SK-N-SH treated with all-trans-retinoic acid at 6 μM for 48 hours (cell line): ENCODE data around the gene IL2RG.

Source experiments
- ATAC-seq: fragments of 200-7000 bp; cut with Tn5 transposase; 3 replicates; pipeline ENCODE4 v1.9.1; 2020; ENCODE audit warnings: mild to moderate bottlenecking, moderate library complexity
- ARNTL ChIP-seq: fragments of 450-650 bp; formaldehyde crosslinking; IDR thresholded peaks from 2 replicates; pipeline ENCODE4 v1.5.0; 2020; ENCODE audit warnings: low read depth, mild to moderate bottlenecking, moderate library complexity, borderline replicate concordance
- BACH2 ChIP-seq: fragments of 250-450 bp; sonication (Bioruptor Pico); IDR thresholded peaks from 2 replicates; pipeline ENCODE4 v1.9.0; 2021; ENCODE audit warnings: mild to moderate bottlenecking, borderline replicate concordance
- CSDC2 ChIP-seq: fragments of 250-450 bp; sonication (Bioruptor Pico); IDR thresholded peaks from 2 replicates; pipeline ENCODE4 v1.5.0; 2020; ENCODE audit warnings: mild to moderate bottlenecking, moderate library complexity
- ESRRG ChIP-seq: fragments of 250-450 bp; sonication (Bioruptor Pico); IDR thresholded peaks from 2 replicates; pipeline ENCODE4 v1.6.1; 2021; ENCODE audit warnings: mild to moderate bottlenecking
- GLIS3 ChIP-seq: fragments of 250-450 bp; sonication (Bioruptor Pico); IDR thresholded peaks from 2 replicates; pipeline ENCODE4 v1.5.0; 2020; ENCODE audit warnings: mild to moderate bottlenecking, moderate library complexity
- ISL1 ChIP-seq: fragments of 250-450 bp; sonication (Bioruptor Pico); IDR thresholded peaks from 2 replicates; pipeline ENCODE4 v2.1.2; 2022; ENCODE audit warnings: mild to moderate bottlenecking, moderate library complexity
- OSR1 ChIP-seq: fragments of 250-450 bp; sonication (Bioruptor Pico); IDR thresholded peaks from 2 replicates; pipeline ENCODE4 v1.8.0; 2022; ENCODE audit warnings: moderate library complexity, mild to moderate bottlenecking, inconsistent platforms
- RARB ChIP-seq: fragments of 250-450 bp; sonication (Bioruptor Pico); IDR thresholded peaks from 2 replicates; pipeline ENCODE4 v1.8.0; 2021; ENCODE audit warnings: mild to moderate bottlenecking, moderate library complexity
- TOX ChIP-seq: fragments of 250-450 bp; sonication (Bioruptor Pico); IDR thresholded peaks from 2 replicates; pipeline ENCODE4 v1.8.0; 2021; ENCODE audit warnings: mild to moderate bottlenecking, moderate library complexity, borderline replicate concordance
- ZC3H10 ChIP-seq: fragments of 250-450 bp; sonication (Bioruptor Pico); IDR thresholded peaks from 2 replicates; pipeline ENCODE4 v1.5.1; 2021; ENCODE audit warnings: mild to moderate bottlenecking, moderate library complexity
- ZFP3 ChIP-seq: fragments of 250-450 bp; sonication (Bioruptor Pico); IDR thresholded peaks from 2 replicates; pipeline ENCODE4 v1.5.0; 2020; ENCODE audit warnings: mild to moderate bottlenecking, moderate library complexity
- ZFP30 ChIP-seq: fragments of 450-650 bp; formaldehyde crosslinking; IDR thresholded peaks from 2 replicates; pipeline ENCODE4 v1.5.0; 2022; ENCODE audit warnings: mild to moderate bottlenecking, moderate library complexity
- ZNF565 ChIP-seq: fragments of 450-650 bp; formaldehyde crosslinking; conservative IDR thresholded peaks from 2 replicates; pipeline ENCODE4 v1.5.0; 2020; ENCODE audit warnings: low read depth, mild to moderate bottlenecking, moderate library complexity
- ZNF70 ChIP-seq: fragments of 450-650 bp; formaldehyde crosslinking; IDR thresholded peaks from 2 replicates; pipeline ENCODE4 v1.5.0; 2020; ENCODE audit warnings: mild to moderate bottlenecking, moderate library complexity
- ZNF8 ChIP-seq: fragments of 450-650 bp; formaldehyde crosslinking; IDR thresholded peaks from 2 replicates; pipeline ENCODE4 v1.5.0; 2020; ENCODE audit warnings: mild to moderate bottlenecking, moderate library complexity
- TF ChIP-seq, protein P1 (sequence below): fragments of 250-450 bp; sonication (Bioruptor Pico); IDR thresholded peaks from 2 replicates; pipeline ENCODE4 v1.8.0; 2020; ENCODE audit warnings: mild to moderate bottlenecking, moderate library complexity, borderline replicate concordance
- TF ChIP-seq, protein P2 (sequence below): fragments of 250-450 bp; sonication (Bioruptor Pico); IDR thresholded peaks from 2 replicates; pipeline ENCODE4 v1.5.1; 2021; ENCODE audit warnings: mild to moderate bottlenecking, moderate library complexity
- TF ChIP-seq, protein P3 (sequence below): fragments of 250-450 bp; sonication (Bioruptor Pico); IDR thresholded peaks from 2 replicates; pipeline ENCODE4 v1.5.0; 2020; ENCODE audit warnings: mild to moderate bottlenecking, moderate library complexity
- TF ChIP-seq, protein P4 (sequence below): fragments of 250-450 bp; sonication (Bioruptor Pico); IDR thresholded peaks from 2 replicates; pipeline ENCODE4 v1.5.1; 2020; ENCODE audit warnings: low read depth, mild to moderate bottlenecking, moderate library complexity
- TF ChIP-seq, protein P5 (sequence below): fragments of 250-450 bp; sonication (Bioruptor Pico); IDR thresholded peaks from 2 replicates; pipeline ENCODE4 v1.8.0; 2021; ENCODE audit warnings: low read depth, mild to moderate bottlenecking, moderate library complexity, borderline replicate concordance

IL2RG gene

DNA sequence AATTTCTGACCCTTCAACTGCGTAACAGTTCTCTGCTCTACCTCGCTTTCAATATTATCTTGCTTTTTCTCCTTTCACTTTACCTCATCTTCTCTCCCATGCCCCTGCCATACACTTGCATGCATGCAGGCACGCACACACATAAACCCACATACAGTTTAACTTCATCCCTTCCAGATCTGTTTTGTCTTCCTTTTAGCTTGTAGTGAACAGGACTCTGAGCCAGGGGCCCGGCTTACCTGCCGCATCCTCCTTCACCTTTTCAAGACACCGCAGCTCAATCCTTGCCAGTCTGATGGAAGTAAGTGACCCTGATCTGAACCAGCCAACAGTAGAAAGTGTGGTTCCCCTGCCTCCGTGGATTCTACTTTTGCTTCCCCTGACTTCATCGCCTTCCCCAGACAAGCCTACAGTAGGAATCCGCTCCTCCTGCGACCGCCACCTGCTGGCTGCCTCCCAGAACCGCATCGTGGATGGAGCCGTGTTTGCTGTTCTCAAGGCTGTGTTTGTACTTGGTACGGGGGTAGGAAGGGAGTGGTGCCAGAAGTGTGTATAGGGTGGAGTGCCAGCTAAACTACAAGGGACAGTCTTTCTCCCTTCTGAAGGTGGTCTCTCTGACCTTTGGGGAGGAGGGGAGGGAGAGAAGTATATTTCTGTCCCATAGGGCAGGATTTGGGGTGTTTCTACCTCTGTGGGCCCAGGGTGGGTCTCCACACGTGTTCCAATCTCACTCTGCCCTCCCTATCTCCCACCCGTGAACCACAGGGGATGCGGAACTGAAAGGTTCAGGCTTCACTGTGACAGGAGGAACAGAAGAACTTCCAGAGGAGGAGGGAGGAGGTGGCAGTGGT lies 17.8 kb upstream of the IL2RG start:
- TF ChIP-seq ZFP3 (CRISPR knock-in tag) (no peak), ARNTL (CRISPR knock-in tag) (no peak), OSR1 (CRISPR knock-in tag) (no peak), BACH2 (CRISPR knock-in tag) (no peak), ZNF565 (no peak), RARB (no peak), TOX (no peak), ZFP30 (CRISPR knock-in tag) (no peak), ZNF70 (no peak), ESRRG (CRISPR knock-in tag) (no peak), CSDC2 (CRISPR knock-in tag) (no peak), ZNF8 (CRISPR knock-in tag) (no peak), GLIS3 (CRISPR knock-in tag) (no peak), ZC3H10 (CRISPR knock-in tag) (no peak), ISL1 (CRISPR knock-in tag) (no peak)
- TF ChIP-seq, protein P1, sequence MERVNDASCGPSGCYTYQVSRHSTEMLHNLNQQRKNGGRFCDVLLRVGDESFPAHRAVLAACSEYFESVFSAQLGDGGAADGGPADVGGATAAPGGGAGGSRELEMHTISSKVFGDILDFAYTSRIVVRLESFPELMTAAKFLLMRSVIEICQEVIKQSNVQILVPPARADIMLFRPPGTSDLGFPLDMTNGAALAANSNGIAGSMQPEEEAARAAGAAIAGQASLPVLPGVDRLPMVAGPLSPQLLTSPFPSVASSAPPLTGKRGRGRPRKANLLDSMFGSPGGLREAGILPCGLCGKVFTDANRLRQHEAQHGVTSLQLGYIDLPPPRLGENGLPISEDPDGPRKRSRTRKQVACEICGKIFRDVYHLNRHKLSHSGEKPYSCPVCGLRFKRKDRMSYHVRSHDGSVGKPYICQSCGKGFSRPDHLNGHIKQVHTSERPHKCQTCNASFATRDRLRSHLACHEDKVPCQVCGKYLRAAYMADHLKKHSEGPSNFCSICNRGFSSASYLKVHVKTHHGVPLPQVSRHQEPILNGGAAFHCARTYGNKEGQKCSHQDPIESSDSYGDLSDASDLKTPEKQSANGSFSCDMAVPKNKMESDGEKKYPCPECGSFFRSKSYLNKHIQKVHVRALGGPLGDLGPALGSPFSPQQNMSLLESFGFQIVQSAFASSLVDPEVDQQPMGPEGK, result no peak
- TF ChIP-seq, protein P2, sequence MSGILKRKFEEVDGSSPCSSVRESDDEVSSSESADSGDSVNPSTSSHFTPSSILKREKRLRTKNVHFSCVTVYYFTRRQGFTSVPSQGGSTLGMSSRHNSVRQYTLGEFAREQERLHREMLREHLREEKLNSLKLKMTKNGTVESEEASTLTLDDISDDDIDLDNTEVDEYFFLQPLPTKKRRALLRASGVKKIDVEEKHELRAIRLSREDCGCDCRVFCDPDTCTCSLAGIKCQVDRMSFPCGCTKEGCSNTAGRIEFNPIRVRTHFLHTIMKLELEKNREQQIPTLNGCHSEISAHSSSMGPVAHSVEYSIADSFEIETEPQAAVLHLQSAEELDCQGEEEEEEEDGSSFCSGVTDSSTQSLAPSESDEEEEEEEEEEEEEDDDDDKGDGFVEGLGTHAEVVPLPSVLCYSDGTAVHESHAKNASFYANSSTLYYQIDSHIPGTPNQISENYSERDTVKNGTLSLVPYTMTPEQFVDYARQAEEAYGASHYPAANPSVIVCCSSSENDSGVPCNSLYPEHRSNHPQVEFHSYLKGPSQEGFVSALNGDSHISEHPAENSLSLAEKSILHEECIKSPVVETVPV (CRISPR knock-in tag), result no peak
- TF ChIP-seq, protein P3, sequence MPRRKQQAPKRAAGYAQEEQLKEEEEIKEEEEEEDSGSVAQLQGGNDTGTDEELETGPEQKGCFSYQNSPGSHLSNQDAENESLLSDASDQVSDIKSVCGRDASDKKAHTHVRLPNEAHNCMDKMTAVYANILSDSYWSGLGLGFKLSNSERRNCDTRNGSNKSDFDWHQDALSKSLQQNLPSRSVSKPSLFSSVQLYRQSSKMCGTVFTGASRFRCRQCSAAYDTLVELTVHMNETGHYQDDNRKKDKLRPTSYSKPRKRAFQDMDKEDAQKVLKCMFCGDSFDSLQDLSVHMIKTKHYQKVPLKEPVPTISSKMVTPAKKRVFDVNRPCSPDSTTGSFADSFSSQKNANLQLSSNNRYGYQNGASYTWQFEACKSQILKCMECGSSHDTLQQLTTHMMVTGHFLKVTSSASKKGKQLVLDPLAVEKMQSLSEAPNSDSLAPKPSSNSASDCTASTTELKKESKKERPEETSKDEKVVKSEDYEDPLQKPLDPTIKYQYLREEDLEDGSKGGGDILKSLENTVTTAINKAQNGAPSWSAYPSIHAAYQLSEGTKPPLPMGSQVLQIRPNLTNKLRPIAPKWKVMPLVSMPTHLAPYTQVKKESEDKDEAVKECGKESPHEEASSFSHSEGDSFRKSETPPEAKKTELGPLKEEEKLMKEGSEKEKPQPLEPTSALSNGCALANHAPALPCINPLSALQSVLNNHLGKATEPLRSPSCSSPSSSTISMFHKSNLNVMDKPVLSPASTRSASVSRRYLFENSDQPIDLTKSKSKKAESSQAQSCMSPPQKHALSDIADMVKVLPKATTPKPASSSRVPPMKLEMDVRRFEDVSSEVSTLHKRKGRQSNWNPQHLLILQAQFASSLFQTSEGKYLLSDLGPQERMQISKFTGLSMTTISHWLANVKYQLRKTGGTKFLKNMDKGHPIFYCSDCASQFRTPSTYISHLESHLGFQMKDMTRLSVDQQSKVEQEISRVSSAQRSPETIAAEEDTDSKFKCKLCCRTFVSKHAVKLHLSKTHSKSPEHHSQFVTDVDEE (CRISPR knock-in tag), result no peak
- TF ChIP-seq, protein P4, sequence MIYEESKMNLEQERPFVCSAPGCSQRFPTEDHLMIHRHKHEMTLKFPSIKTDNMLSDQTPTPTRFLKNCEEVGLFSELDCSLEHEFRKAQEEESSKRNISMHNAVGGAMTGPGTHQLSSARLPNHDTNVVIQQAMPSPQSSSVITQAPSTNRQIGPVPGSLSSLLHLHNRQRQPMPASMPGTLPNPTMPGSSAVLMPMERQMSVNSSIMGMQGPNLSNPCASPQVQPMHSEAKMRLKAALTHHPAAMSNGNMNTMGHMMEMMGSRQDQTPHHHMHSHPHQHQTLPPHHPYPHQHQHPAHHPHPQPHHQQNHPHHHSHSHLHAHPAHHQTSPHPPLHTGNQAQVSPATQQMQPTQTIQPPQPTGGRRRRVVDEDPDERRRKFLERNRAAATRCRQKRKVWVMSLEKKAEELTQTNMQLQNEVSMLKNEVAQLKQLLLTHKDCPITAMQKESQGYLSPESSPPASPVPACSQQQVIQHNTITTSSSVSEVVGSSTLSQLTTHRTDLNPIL, result no peak
- TF ChIP-seq, protein P5, sequence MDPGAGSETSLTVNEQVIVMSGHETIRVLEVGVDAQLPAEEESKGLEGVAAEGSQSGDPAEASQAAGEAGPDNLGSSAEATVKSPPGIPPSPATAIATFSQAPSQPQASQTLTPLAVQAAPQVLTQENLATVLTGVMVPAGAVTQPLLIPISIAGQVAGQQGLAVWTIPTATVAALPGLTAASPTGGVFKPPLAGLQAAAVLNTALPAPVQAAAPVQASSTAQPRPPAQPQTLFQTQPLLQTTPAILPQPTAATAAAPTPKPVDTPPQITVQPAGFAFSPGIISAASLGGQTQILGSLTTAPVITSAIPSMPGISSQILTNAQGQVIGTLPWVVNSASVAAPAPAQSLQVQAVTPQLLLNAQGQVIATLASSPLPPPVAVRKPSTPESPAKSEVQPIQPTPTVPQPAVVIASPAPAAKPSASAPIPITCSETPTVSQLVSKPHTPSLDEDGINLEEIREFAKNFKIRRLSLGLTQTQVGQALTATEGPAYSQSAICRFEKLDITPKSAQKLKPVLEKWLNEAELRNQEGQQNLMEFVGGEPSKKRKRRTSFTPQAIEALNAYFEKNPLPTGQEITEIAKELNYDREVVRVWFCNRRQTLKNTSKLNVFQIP, result no peak
- peak; percentile 95 for ATAC-seq

DNA sequence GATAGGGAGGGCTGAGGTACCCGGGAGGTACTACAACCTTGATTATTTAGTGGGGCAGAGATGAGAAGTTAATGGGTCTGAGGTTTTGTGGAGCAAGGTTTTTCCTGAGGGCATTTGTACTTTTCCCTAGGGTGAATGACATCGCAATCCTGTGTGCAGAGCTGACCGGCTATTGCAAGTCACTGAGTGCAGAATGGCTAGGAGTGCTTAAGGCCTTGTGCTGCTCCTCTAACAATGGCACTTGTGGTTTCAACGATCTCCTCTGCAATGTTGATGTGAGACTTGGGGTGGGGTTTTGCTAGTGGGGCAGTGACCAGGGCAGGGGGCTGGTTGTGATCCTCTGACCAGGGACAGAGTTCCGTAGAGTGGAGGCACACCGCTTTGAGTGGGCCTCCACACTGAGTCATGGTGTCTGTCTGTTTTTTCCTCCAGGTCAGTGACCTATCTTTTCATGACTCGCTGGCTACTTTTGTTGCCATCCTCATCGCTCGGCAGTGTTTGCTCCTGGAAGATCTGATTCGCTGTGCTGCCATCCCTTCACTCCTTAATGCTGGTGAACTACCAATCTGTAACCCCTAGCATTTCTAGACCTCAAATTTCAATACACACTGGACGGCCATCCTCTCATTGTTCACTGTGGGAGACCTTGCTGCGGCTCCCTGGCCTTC lies 16.9 kb upstream of the IL2RG start:
- TF ChIP-seq CSDC2 (CRISPR knock-in tag) (no peak), ARNTL (CRISPR knock-in tag) (no peak), ZNF565 (no peak)
- peak; percentile 44 for ATAC-seq

DNA sequence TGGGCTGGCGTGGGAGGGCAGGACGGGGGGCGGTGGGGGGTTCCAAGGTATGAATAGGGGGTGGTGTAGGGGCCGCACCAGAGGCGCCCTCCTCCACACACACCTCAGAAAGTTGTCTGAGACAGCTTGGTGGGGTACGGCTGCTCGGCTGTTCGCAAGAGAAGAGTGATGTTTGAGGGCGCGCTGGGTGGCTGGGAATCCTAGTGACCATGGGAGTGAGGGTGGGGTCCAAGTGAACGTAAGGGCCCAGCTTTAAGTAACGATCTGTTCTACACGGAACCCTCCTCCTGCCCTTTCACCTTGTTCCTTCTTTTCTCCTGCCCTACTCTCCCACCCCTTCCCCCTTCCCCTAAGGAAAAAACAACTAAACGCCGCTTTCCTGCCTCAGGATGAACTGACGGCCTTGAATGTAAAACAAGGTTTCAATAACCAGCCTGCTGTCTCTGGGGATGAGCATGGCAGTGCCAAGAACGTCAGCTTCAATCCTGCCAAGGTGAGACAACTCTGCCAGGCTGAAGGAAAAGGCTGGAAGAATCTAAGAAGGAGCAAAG lies 7.7 kb upstream of the IL2RG start:
- no peak for TF ChIP-seq RARB
- TF ChIP-seq, all 23 proteins: peak for 0
- ATAC-seq, result peak; percentile 47
